DMS53 treated with DMSO at 0.1 percent for 48 hours (cell line): ENCODE data around the gene MYF5.

ENCODE experiments used
- DNase-seq: peaks from one replicate; lab custom pipeline; 2025; ENCODE audit not compliant: unreplicated experiment; lab: John Stamatoyannopoulos, UW

Gene MYF5

DNA sequence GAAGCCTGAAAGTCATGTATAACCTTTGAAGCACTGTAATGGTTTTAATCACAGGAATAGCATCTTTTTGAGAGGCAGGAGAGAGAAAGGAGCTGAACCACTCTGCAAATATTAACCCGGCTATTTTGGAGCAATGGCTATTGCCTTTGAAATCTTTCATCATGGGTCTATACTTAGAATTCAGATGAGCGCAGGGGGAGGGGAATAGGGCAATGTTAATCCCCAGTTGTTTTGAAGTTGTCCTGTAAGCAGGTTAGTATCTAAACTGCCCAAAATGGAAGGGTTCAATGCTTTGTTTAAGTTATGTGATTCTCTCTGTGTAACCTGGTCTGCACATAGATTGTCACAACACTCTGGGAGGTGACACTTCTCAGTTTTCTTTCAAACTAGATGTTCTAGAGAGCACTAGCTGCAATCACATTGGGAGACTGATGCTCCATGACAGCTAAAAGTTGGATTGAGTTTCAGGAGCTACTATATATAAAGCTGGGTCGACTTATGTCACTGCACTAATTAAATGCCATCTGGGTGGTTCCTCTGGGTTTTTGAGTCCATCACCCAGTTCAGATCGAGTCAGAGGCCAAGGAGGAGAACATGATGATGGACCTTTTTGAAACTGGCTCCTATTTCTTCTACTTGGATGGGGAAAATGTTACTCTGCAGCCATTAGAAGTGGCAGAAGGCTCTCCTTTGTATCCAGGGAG is 9.4 kb upstream of the MYF5 start, which contains the start of gene MYF6:
MYF6 (plus strand) TSS at position 509 of the 704 bp plus-strand sequence; CDS start at position 595, 86 bp downstream.
- DNase-seq, result no peak

DNA sequence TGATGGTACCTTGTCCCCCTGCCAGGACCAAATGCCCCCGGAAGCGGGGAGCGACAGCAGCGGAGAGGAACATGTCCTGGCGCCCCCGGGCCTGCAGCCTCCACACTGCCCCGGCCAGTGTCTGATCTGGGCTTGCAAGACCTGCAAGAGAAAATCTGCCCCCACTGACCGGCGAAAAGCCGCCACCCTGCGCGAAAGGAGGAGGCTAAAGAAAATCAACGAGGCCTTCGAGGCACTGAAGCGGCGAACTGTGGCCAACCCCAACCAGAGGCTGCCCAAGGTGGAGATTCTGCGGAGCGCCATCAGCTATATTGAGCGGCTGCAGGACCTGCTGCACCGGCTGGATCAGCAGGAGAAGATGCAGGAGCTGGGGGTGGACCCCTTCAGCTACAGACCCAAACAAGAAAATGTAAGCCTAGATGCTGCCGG is 8.9 kb upstream of the MYF5 start:
- DNase-seq, result no peak

DNA sequence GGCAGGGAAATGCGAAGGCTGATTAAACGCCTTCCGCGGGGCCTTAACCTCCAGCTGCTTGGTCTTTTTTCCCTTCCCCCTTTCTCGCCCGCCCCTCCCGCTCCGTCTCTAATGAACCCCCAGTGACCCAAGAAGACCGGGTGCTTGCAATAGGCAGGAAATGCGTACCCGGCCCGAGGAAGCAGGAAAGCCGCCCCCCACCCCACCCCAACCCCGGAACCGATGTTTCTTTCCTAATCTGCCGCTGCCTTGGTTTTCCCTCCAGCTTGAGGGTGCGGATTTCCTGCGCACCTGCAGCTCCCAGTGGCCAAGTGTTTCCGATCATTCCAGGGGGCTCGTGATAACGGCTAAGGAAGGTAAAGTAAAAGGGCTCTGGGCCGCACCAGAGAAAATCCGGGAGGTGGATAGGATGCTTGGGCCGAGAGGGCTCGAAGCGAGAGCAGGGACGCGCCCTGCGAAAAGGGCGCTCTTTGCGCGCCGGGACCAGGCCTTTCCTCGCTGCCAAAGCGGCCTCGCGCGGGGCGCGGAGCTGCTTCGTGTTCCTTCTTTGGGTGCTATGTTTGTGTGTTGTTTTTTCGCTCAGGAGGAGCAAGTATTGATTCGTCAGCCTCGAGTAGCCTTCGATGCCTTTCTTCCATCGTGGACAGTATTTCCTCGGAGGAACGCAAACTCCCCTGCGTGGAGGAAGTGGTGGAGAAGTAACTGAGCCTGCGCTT is 8.3 kb upstream of the MYF5 start:
- DNase-seq, result no peak

DNA sequence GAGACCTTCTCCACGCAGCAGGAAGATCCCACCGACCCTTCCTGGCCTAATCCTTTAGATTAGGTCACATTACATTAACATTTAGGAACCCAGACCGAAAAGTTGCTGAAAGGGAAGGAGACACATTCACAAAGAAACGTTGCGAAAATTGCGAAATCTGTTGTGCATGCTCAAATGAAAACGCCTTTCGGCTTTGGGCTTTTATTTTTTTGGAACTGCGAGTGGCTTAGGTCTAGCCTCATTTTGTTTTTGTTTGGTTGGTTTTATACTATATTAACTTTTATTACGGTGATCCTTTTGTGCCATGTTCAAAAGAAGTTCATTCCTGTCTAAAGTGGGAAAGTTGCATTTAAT is 7.8 kb upstream of the MYF5 start:
- no peak for DNase-seq

DNA sequence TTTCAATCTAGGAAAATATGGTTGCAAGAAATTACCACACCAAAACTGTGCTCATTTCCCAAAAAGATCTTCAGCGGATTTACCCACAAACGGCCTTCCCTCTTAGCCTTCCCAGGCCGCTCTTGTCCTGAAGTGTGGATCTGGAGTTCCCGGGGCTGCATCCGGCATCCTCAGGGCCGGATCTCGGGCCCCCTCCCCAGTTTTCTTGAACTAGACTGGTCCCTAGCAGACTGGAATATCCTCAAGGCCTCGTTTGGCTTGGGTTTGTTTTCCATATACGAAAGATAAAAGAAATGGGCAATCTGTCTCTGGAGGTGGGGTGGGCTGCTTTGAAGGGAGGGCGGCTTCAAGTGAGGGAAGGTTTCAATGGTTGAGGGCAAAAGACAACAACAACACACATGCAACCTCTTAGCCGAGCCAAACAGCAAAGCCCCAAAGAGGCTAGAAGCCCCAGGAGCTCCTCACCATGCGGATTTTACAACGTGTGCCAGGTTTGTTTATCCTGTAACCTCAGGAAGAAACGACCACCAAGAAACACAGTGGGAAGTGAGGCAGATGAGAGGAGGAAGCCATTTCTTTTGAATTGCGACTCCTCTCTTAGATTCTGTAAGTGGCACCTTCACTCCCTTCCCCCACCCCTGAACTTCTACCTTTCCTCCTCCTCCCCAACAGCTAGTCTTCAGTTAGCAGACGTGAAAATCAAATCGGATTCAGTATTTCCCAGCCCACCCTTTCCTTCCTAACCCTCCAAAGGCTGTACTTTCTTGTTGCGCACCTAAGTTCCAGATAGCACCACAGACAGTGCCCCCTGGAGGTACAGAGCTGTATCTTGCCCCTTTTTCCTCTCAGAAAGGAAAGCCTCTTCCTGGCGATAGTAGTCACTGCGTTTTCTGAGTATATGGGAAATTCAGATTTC is 6.6 kb upstream of the MYF5 start:
- no peak for DNase-seq

DNA sequence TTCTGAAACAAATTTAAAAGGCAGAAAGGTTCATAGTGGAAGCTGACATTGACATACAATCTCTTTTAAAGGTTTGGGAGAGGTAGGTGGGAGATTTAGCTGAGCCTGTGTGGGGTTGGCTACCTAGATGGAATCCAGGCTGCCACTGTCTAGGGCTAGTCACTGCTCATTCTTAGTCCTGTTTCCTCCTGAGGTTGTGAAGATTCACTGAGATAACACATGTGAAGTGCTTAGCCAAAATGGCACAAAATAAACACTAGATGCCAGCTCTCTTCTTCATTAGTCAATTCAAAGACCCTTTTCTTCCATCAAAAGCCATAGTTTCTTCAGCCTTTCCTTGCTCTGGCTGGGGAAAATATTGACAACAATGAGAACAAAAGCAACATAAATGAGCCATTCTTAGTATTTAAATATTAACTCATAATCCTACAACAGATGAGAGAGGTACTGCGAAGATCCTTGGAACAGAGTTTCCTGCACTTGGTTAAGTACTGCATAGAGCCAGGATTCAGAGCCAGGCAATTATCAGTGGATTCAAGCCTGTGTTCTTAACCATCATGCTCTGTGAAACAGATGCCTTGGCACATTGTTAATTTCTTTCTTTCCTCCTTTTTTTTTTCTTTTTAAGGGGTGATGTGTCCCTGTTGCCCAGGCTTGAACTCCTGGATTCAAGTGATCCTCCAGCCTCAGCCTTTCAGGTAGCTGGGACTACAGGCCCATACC is 5.8 kb upstream of the MYF5 start:
- no peak for DNase-seq

DNA sequence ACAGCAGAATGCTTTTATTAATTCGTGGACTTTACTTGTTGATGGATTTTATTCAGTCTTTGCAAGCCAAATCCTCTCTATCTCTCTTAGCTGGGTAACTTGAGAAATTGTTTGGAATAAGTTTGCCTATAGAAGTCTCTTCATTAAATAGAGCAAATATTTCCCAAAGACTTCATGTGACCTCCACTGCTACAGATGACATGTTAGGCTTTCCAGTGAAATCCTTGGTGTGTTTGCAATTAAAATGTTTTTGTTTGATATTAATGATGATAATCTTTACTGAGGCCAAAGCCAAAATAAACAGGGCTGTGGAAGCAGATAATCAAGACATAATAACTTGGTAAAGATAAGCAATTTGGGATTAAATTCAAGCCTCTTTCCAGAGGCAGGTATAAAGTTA is 4.8 kb upstream of the MYF5 start:
- DNase-seq, result no peak

DNA sequence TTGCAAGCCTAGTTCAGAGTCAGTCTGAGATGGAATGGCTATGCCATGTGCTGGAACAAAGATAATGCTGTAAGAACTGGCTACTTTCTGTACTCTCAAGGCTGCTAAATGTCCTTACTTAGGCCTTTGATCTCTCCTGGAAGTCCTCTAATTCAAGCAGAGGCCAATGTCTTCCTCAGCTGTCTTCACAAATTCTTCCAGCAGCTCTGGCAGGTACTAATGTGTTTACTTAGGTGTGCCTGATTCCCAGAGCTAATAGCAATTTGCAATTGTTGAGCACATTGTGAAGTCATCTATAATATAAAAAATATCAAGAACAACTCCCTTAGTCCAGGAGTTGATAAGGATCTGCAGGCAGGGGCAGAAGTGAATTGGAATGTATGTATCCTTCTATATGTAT is 3.8 kb upstream of the MYF5 start:
- no peak for DNase-seq

DNA sequence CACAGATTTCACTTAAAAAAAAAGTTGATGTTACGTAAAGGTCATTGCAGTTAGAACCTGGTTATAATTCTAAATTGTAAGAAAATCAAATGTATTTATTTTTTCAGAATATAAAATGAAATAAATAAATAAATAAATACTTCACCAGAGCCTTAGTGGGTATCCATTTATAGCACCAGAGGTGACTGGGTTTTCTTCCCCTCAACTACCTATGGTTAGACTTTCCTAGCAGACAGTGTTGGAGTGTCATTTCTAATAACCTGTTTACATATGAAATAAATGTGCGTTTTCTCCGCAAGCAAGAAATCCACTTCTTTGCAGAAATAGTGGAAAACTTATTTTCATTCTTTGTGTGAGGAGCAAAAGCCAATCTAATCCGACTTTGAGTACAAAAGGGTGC is 3.3 kb upstream of the MYF5 start:
- DNase-seq, result no peak

DNA sequence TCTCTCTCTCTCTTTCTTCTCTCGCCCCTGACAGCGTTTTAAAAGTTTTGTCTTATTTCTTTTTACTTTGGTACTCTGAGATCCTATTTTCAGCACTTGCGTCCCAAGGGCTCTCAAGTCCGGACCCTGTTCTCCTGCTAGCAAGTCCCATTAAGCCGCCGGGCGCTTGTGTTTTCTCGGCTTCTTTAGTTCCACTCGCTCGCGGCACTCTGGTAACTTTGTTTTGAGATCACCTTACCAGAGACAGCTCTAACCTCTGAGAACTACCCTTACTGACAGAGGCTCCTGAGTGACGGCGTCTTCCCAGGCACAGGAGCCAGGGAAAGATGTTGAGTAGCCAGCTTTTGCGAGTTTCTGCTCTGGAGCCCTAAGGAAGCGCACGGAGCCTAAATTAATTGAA is 2.7 kb upstream of the MYF5 start:
- no peak for DNase-seq

DNA sequence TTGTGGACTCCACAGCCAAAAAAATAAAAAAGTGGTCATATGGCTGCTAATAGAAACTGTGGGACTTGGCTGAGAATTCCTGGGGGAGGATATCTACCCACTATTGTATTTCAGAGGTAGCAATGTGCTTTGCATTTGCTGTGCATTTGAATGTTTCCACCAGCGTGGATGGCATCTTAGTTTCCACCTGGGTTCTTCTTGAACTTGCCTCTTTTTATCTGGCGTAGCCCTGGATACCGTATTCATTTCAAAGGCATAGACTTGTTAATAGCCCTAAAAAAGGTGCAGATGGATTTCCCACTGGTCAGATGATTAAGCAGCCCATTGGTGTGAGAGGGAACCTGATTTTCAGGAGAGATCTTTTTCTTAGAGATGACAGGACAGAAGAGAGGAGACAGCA is 1.9 kb upstream of the MYF5 start:
- no peak for DNase-seq

DNA sequence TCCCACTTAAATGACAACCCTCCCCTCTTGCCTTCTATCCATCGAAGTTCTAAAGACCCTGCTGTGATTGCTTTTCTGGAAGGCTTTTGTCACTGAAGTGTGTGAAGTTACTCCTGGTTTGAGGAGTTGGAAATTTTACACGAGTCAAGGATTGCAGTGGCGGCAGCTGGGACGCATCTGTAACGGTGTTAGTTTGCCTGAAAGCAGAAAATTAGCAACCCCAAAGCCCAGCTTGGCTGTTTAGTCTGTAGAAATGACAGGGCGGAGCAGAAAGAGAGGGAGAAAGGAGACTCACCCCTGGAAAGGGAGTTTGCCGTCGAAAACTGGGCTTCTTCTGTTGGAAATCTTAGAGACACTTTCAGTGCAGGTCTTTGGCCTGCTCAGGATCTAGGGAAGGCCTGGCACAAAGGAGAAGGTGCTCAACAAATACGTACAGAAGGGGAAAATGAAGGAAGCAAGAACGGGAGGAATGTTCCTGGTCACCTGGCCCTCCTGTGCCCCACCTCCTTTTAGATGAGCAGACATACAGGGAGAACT is 931 bp upstream of the MYF5 start:
- no peak for DNase-seq

DNA sequence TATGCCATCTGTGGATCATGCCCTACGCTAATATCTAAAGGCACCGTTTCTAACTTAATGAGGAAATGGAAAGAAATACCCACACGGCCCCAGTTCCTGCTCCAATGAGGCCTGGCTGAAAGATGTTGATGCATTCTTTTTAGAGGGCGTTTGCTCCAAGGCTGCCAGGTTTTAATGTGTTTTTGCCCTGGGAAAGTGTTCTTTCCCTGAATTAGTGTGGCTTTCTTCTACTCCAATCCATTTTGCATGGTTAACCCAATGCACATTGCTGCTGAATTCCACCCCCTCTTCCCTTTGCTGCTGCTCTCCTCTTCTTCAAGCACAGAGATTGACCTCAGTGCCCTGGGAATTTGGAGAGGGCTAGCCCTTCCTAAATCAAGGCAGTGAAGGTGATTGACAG is 1.1 kb downstream of the MYF5 start:
- no peak for DNase-seq

DNA sequence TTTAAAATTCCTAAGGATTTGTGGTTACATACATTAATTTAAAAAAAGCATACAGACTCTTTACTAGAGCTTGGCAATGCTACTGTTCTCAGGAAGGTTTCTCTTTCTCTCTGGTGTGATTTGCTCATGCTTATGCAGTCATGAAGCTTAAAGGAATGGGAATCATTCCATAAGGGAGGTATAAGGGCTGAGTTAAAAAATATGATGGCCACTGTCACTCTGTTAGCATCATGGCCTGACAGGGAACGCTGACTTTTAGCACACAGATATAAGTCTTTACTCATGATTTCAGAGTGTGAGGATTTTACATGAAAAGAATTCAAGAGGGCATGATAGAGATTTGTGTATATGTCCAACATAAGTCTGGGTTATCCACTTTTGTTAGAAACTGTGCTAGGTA is 3.8 kb downstream of the MYF5 start:
- no peak for DNase-seq

DNA sequence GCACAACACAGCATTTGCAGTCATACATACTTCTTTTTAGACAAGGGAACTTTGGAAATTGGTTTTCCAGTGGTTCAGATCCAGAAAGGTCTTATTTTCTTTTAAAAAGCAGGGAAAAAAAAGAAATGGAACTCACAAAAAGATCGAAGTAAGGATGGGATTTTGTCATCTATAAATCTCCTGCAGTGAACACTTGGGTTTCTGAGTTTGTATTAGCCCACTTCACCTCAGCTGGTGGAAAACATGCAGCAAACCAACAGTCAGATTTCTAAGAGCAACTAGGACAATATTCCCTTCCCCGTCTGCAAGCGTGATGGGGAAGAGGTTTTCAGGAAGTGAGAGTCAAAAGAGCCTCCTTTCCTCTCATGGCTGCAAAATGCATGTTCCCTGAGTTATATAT is 4.6 kb downstream of the MYF5 start:
- DNase-seq, result no peak

DNA sequence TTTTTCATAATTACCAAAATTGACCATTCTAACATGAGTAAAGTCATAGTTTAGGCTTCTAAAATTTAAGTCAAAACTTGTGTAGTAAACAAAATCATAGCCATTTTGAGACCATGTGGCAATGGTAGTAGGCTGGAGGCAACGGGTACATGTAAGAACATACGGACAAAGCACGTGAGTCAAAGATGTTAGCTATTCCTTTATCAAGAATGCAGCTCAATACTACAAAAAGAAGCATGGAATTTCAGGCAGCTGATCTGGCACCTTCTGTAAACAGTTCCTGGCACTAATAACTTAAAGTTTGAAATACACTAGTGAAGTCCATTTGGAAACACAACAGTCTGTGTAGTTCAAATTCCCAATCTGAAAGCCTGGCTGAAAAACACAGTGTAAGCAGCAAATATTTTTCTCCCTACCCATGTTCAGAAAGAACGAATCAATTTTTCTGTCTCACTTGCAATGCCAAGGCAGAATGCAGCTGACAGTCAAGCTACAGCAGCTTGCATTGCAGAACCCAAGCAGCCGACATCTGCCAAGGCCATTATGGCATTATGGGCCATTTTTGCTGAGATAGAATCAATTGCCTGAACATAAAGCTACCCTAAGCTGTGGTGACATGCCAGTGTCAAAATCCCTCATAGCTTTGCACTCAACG is 29.3 kb downstream of the MYF5 start:
- DNase-seq, result no peak

DNA sequence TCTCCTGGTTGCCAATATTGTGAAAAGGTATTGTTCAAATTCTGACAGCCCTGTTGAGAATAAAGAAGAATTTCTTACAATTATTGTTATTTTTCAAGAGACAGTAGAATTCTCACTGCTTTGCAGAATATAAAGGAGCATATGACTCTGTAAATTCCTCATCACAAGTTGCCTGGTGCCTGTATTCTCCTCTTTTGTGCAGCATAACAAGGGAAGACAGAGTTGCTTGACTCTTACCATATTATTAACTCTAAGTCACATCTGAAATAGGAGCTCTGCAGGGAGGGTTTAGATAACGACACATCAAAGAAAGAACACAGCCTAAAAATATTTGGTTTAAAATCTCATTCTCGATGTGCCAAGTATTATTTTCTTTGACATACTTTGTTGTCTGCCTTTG is 31.1 kb downstream of the MYF5 start:
- no peak for DNase-seq

DNA sequence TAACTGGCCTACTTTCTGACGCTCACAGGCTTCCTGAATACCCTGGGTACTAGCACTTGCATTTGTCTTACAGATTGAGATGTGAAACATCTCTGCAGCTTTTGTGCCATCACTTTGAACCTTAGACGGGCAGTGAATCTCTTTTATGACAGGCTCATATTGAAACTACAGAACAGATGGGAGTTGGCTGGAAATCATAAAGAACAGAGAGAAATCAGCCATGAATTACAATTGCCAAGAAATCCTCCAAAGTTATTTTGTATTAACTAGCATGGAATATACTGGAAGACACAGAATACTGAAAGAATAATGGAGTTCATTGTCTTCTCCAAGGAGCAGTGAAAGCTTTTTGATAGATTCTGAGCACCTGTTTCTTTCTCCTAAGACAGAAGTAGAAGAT is 32.7 kb downstream of the MYF5 start:
- no peak for DNase-seq

DNA sequence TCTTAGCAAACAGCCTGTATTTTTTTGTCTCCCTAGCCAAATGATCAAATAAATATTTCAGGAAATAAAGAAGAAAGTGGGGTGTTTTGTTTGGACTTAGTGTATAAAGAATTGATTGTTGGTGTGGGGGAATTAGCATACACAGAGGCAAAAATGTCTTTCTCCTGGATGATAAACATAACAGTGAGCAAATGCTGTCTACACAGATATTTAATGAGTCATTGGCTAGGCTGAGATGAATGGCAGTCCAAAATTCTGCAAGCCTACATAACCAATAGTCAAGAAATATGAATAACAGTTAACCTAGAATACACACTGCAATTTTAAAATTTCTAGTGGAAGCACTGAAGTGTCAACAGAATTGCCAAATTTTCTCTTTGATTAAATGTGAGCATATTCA is 35.8 kb downstream of the MYF5 start:
- DNase-seq, result no peak

DNA sequence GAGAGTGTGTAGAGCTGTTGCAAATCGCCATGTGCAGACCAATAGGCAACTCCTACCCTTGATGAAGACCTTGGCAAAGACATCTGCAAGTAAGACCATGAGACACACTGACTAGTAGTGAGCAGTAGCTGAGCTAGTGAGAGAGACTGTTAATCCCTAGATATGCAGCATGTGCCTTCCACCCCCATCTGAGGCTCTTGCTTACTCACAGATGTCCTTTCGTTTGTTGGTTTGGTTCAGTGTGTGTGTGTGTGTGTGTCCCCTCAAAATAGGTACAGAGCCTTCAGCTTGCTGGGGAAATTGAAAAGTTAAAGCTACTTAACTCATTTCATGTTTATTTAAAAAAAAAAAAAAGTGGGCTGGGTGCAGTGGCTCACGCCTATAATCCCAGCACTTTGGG is 37.6 kb downstream of the MYF5 start:
- DNase-seq, result no peak
